GM12875 (cell line): Measurements from ENCODE around the gene TMEM234.

Experiments
- H3K4me3 ChIP-seq: one replicate; pipeline ENCODE4 v1.5.1; 2011; ENCODE audit warnings: low read depth, low read length, control low read depth
- CTCF ChIP-seq: IDR thresholded peaks from 2 replicates; pipeline ENCODE4 v1.5.1; 2011; ENCODE audit warnings: low read depth, mild to moderate bottlenecking, control low read depth, inconsistent platforms, low read length, moderate library complexity, borderline replicate concordance; ENCODE audit not compliant: insufficient read depth

The TMEM234 gene

GRCh38 chr1:32256473-32257226 lies 34.5 kb upstream of the TMEM234 start:
- no peak for TF ChIP-seq CTCF
- H3K4me3 ChIP-seq, result peak overlapping the region; percentile 16

GRCh38 chr1:32255072-32256071 lies 33.2 kb upstream of the TMEM234 start:
- TF ChIP-seq CTCF, result no peak
- H3K4me3 ChIP-seq, result peak overlapping the region; percentile 56

- peak within 1 kb of the TSS; percentile 56 for H3K4me3 ChIP-seq
- no peak for TF ChIP-seq CTCF
These were observed 29.0 kb upstream of the TMEM234 start, which contains the start of gene LCK for GRCh38 chr1:32250893-32251716. Gene LCK, plus strand, starts transcription at chr1:32251265. Its CDS starts 23,065 bp downstream, at chr1:32274330.

- TF ChIP-seq CTCF, result no peak
- H3K4me3 ChIP-seq, result peak overlapping the region; percentile 3
These were observed 27.8 kb upstream of the TMEM234 start for GRCh38 chr1:32249831-32250525.

GRCh38 chr1:32247983-32248889 lies 26.1 kb upstream of the TMEM234 start:
- TF ChIP-seq CTCF, result peak; percentile 98
- peak overlapping the region; percentile 21 for H3K4me3 ChIP-seq
